ENCODE data around the gene RAD51B.
A peak's percentile ranks its signal among the peaks of the same experiment; 100 is the strongest.

The RAD51B gene

GRCh38 chr14:68704736-68705720 is 885.4 kb downstream of the RAD51B start:
- no peak for DNase-seq

GRCh38 chr14:68705741-68706283 is 886.2 kb downstream of the RAD51B start:
- no peak for DNase-seq

- DNase-seq, result no peak
These were observed 887.9 kb downstream of the RAD51B start for GRCh38 chr14:68707482-68707881.

- no peak for DNase-seq
These were observed 888.8 kb downstream of the RAD51B start for GRCh38 chr14:68708343-68708742.

- no peak for DNase-seq
These were observed 889.4 kb downstream of the RAD51B start for GRCh38 chr14:68709007-68709406.

GRCh38 chr14:68710776-68711175 is 891.2 kb downstream of the RAD51B start:
- no peak for DNase-seq

GRCh38 chr14:68711561-68712309 is 892.2 kb downstream of the RAD51B start:
- DNase-seq, result peak; percentile 11

- DNase-seq, result no peak
These were observed 893.3 kb downstream of the RAD51B start for GRCh38 chr14:68712703-68713370.

- no peak for DNase-seq
These were observed 894.2 kb downstream of the RAD51B start for GRCh38 chr14:68713782-68714181.

- peak; percentile 27 for DNase-seq
These were observed 895.7 kb downstream of the RAD51B start for GRCh38 chr14:68714991-68715924.

- no peak for DNase-seq
These were observed 897.1 kb downstream of the RAD51B start for GRCh38 chr14:68716698-68717097.

GRCh38 chr14:68718023-68718990 is 898.7 kb downstream of the RAD51B start:
- no peak for DNase-seq

GRCh38 chr14:68719634-68720384 is 900.2 kb downstream of the RAD51B start:
- DNase-seq, result no peak

GRCh38 chr14:68722186-68722585 is 902.6 kb downstream of the RAD51B start:
- DNase-seq, result no peak

GRCh38 chr14:68722968-68723566 is 903.5 kb downstream of the RAD51B start:
- no peak for DNase-seq

GRCh38 chr14:68723808-68724268 is 904.3 kb downstream of the RAD51B start:
- DNase-seq, result no peak

- DNase-seq, result no peak
These were observed 905.3 kb downstream of the RAD51B start for GRCh38 chr14:68724914-68725313.

GRCh38 chr14:68726093-68726695 is 906.6 kb downstream of the RAD51B start:
- DNase-seq, result no peak
